Activated CD4-positive, CD25-positive, alpha-beta regulatory T cell treated with anti-CD3 and anti-CD28 coated beads, Interleukin-2, amount 50 U/mL, for 16 hours (primary cell): ENCODE data around the gene VCAM1.

Experiments
- DNase-seq: peaks from one replicate; pipeline ENCODE4 v3.0.0-alpha.2; 2020; ENCODE audit warnings: low read depth, low spot score

VCAM1 gene

GRCh38 chr1:100724281-100724680 lies 4.7 kb downstream of the VCAM1 start:
- no peak for DNase-seq

- DNase-seq = no peak
Measured at GRCh38 chr1:100730130-100730529, 10.6 kb downstream of the VCAM1 start.

GRCh38 chr1:100731309-100731708 lies 11.8 kb downstream of the VCAM1 start:
- no peak for DNase-seq

GRCh38 chr1:100731758-100732157 lies 12.2 kb downstream of the VCAM1 start:
- DNase-seq = no peak

- no peak for DNase-seq
Measured at GRCh38 chr1:100734676-100735075, 15.1 kb downstream of the VCAM1 start.

GRCh38 chr1:100735244-100735643 lies 15.7 kb downstream of the VCAM1 start:
- DNase-seq = no peak

- no peak for DNase-seq
Measured at GRCh38 chr1:100736324-100736723, 16.8 kb downstream of the VCAM1 start.

- DNase-seq = no peak
Measured at GRCh38 chr1:100736746-100737145, 17.2 kb downstream of the VCAM1 start.

GRCh38 chr1:100746542-100746932 lies 27.0 kb downstream of the VCAM1 start:
- DNase-seq = no peak

- DNase-seq = no peak
Measured at GRCh38 chr1:100747771-100748170, 28.2 kb downstream of the VCAM1 start.

GRCh38 chr1:100750005-100750885 lies 30.7 kb downstream of the VCAM1 start:
- no peak for DNase-seq

GRCh38 chr1:100752791-100753190 lies 33.2 kb downstream of the VCAM1 start:
- no peak for DNase-seq

GRCh38 chr1:100757946-100758345 lies 38.4 kb downstream of the VCAM1 start:
- no peak for DNase-seq

GRCh38 chr1:100759188-100759587 lies 39.6 kb downstream of the VCAM1 start:
- no peak for DNase-seq

GRCh38 chr1:100760511-100760910 lies 41.0 kb downstream of the VCAM1 start:
- DNase-seq = no peak

GRCh38 chr1:100762461-100762860 lies 42.9 kb downstream of the VCAM1 start:
- DNase-seq = no peak

- DNase-seq = no peak
Measured at GRCh38 chr1:100767176-100767890, 47.8 kb downstream of the VCAM1 start.

GRCh38 chr1:100769323-100769722 lies 49.8 kb downstream of the VCAM1 start:
- DNase-seq = no peak

GRCh38 chr1:100769906-100770646 lies 50.5 kb downstream of the VCAM1 start:
- no peak for DNase-seq

GRCh38 chr1:100773444-100773843 lies 53.9 kb downstream of the VCAM1 start:
- no peak for DNase-seq

GRCh38 chr1:100774370-100774769 lies 54.8 kb downstream of the VCAM1 start:
- no peak for DNase-seq

- no peak for DNase-seq
Measured at GRCh38 chr1:100775483-100775882, 55.9 kb downstream of the VCAM1 start.
